CD4-positive, alpha-beta T cell (primary cell): ENCODE results near the gene USO1. TPM values are rescaled to one million over a fixed set of nuclear protein-coding genes. Genes with fewer than 3 reads are reported as not detected.
"Not testable (repeated sequence)": the region's sequence is repeated elsewhere in the genome, so short reads cannot be mapped to it uniquely, and the experiment has no call there.

Experiments used
- ATAC-seq: fragments of 200-7000 bp; cut with Tn5 transposase; one replicate; pipeline ENCODE4 v1.10.0; 2022; ENCODE audit warnings: mild to moderate bottlenecking; ENCODE audit not compliant: poor library complexity
- CTCF ChIA-PET: fragments of 350-600 bp; sonication (Branson Sonifier 250); formaldehyde crosslinking; loops from one replicate; lab custom pipeline; 2021; ENCODE audit warnings: antibody characterized with exemption, inconsistent platforms; lab: Charles Lee
- POLR2A ChIA-PET: fragments of 350-600 bp; sonication (Branson Sonifier 250); formaldehyde crosslinking; loops from one replicate; lab custom pipeline; 2021; ENCODE audit warnings: antibody characterized with exemption, inconsistent platforms; lab: Charles Lee
- DNase-seq, 14 experiments: peaks; one replicate each; pipeline ENCODE4 v3.0.0-alpha.2; 2013 to 2020; ENCODE audit warnings: mixed read lengths in 2 of 14
- H3K27ac ChIP-seq, 2 donors: one replicate each; pipeline versions ENCODE4 v1.5.1 to v1.7.0; 2013; ENCODE audit warnings: low read length in 2 of 2, low read depth in 1 of 2, mild to moderate bottlenecking in 1 of 2
- H3K27me3 ChIP-seq, 2 experiments: 1 replicate in 1 of 2; 2 replicates in 1 of 2; pipeline versions ENCODE4 v1.6.1 to v1.7.0; 2013; ENCODE audit warnings: low read length in 2 of 2, control low read depth in 1 of 2, mild to moderate bottlenecking in 1 of 2, moderate library complexity in 1 of 2; ENCODE audit not compliant: insufficient read depth in 2 of 2, control insufficient read depth in 1 of 2
- H3K36me3 ChIP-seq: one replicate; pipeline ENCODE4 v1.6.1; 2013; ENCODE audit warnings: low read length, control low read depth; ENCODE audit not compliant: insufficient read depth
- H3K4me1 ChIP-seq: one replicate; pipeline ENCODE4 v1.6.1; 2013; ENCODE audit warnings: low read length, control low read depth; ENCODE audit not compliant: insufficient read depth
- H3K4me3 ChIP-seq: one replicate; pipeline ENCODE4 v1.5.1; 2013; ENCODE audit warnings: mild to moderate bottlenecking, low read length, moderate library complexity
- H3K9me3 ChIP-seq, 2 experiments: 1 replicate in 1 of 2; 2 replicates in 1 of 2; pipeline versions ENCODE4 v1.6.1 to v1.7.0; 2013; ENCODE audit warnings: low read length in 2 of 2, mild to moderate bottlenecking in 2 of 2, control low read depth in 1 of 2, moderate library complexity in 1 of 2; ENCODE audit not compliant: control insufficient read depth in 1 of 2, insufficient read depth in 1 of 2
- H3K27ac Mint-ChIP-seq: one replicate; pipeline ENCODE4 v1.8.0; 2020; ENCODE audit warnings: mixed read lengths
- H3K27me3 Mint-ChIP-seq: one replicate; pipeline ENCODE4 v1.8.0; 2021; ENCODE audit warnings: mixed read lengths
- H3K36me3 Mint-ChIP-seq: one replicate; pipeline ENCODE4 v1.8.0; 2021; ENCODE audit warnings: low read depth, mixed read lengths
- H3K4me1 Mint-ChIP-seq: one replicate; pipeline ENCODE4 v1.8.0; 2021; ENCODE audit warnings: low read depth, mixed read lengths
- H3K4me3 Mint-ChIP-seq: one replicate; pipeline ENCODE4 v1.8.0; 2020; ENCODE audit warnings: mild to moderate bottlenecking, mixed read lengths
- H3K9me3 Mint-ChIP-seq: one replicate; pipeline ENCODE4 v1.8.0; 2020; ENCODE audit warnings: mixed read lengths
- CTCF ChIP-seq: fragments of 200-600 bp; IDR thresholded peaks from one replicate; pipeline ENCODE4 v1.8.0; 2022; ENCODE audit warnings: antibody characterized with exemption, mild to moderate bottlenecking
- intact Hi-C, 2 experiments: fragments of 100-400 bp; cut with DNase I in 1 of 2; cut with micrococcal nuclease in 1 of 2; formaldehyde crosslinking; loops; one replicate each; pipeline versions ENCODE4 v1.15.1 to v1.9.0; 2023 to 2025; cut with DNase I, micrococcal nuclease
- total RNA-seq, 174 experiments: library from RNA in 2 of 174; stranded (reverse) in 2 of 174; gene quantifications; one replicate each; pipeline ENCODE4 v1.2.3 and lab custom pipeline; 2021 to 2026

USO1 gene
- total RNA-seq, 2 experiments from 2014 or later: 10.5 to 10.9 TPM

GRCh38 chr4:75715105-75715799, 9.1 kb upstream of the USO1 start:
- no peaks in the 10 kb centered on the region for H3K4me1 ChIP-seq
- no peaks in the 10 kb centered on the region for H3K27me3 ChIP-seq
- H3K4me3 ChIP-seq: no peak overlapping the region
- H3K27ac Mint-ChIP-seq: no peak overlapping the region
- peaks cover 5% of the 10 kb centered on the region for H3K36me3 Mint-ChIP-seq
- peaks cover 4% of the 10 kb centered on the region for H3K36me3 ChIP-seq
- CTCF ChIA-PET: no interaction called here
- H3K27me3 Mint-ChIP-seq: no peaks in the 10 kb centered on the region
- intact Hi-C loops: no loop called here
- POLR2A ChIA-PET: interaction anchor here (0.8 kb wide), 1 partner anchor 9 kb away, joined by 4 read pairs; the partner anchor contains the start of gene USO1
- no peaks in the 10 kb centered on the region for H3K9me3 Mint-ChIP-seq
- H3K27ac ChIP-seq: no peak overlapping the region
- H3K9me3 ChIP-seq: no peaks in the 10 kb centered on the region
- DNase-seq (no peak), ATAC-seq (no peak)
- TF ChIP-seq CTCF: no peak
- no peak overlapping the region for H3K4me3 Mint-ChIP-seq
- no peaks in the 10 kb centered on the region for H3K4me1 Mint-ChIP-seq

- ATAC-seq, intact Hi-C loops, H3K4me3 ChIP-seq, H3K27me3 Mint-ChIP-seq, H3K9me3 Mint-ChIP-seq, POLR2A ChIA-PET, H3K27ac Mint-ChIP-seq, H3K36me3 ChIP-seq, H3K4me1 Mint-ChIP-seq, H3K9me3 ChIP-seq, H3K4me3 Mint-ChIP-seq, H3K4me1 ChIP-seq, H3K27me3 ChIP-seq, H3K36me3 Mint-ChIP-seq, CTCF ChIA-PET, DNase-seq, H3K27ac ChIP-seq: not testable (repeated sequence)
Measured at GRCh38 chr4:75716054-75716453, 8.3 kb upstream of the USO1 start.

- Histone ChIP-seq H3K27ac (no peak overlapping the region), H3K36me3 (peaks cover 4% of the 10 kb centered on the region), H3K27me3 (no peaks in the 10 kb centered on the region), H3K4me1 (peaks cover 2% of the 10 kb centered on the region), H3K4me3 (no peak overlapping the region), H3K9me3 (no peaks in the 10 kb centered on the region)
- intact Hi-C loops: no loop called here
- no peak for DNase-seq
- Mint-ChIP-seq H3K4me3 (no peak overlapping the region), H3K36me3 (peaks cover 5% of the 10 kb centered on the region), H3K27ac (no peak overlapping the region), H3K9me3 (no peaks in the 10 kb centered on the region), H3K4me1 (peaks cover 9% of the 10 kb centered on the region), H3K27me3 (no peaks in the 10 kb centered on the region)
- no peak for TF ChIP-seq CTCF
- no peak for ATAC-seq
- CTCF ChIA-PET: no interaction called here
- POLR2A ChIA-PET: no interaction called here
Measured at GRCh38 chr4:75717408-75717807, 7.0 kb upstream of the USO1 start.

- intact Hi-C loops: no loop called here
- DNase-seq (no peak), ATAC-seq (no peak)
- Mint-ChIP-seq H3K27ac (no peak overlapping the region), H3K9me3 (no peaks in the 10 kb centered on the region), H3K4me1 (peaks cover 20% of the 10 kb centered on the region), H3K27me3 (no peaks in the 10 kb centered on the region), H3K4me3 (no peak overlapping the region), H3K36me3 (peaks cover 5% of the 10 kb centered on the region)
- CTCF ChIA-PET: no interaction called here
- peaks cover 4% of the 10 kb centered on the region for H3K36me3 ChIP-seq
- H3K4me1 ChIP-seq: peaks cover 10% of the 10 kb centered on the region
- H3K9me3 ChIP-seq: no peaks in the 10 kb centered on the region
- POLR2A ChIA-PET: no interaction called here
- H3K27me3 ChIP-seq: no peaks in the 10 kb centered on the region
- TF ChIP-seq CTCF: no peak
- no peak overlapping the region for H3K4me3 ChIP-seq
- H3K27ac ChIP-seq: no peak overlapping the region
Measured at GRCh38 chr4:75718529-75718928, 5.8 kb upstream of the USO1 start.
